Measurements from ENCODE around the gene ALPK1.

ALPK1 gene

GRCh38 chr4:112451104-112451503, 153.9 kb downstream of the ALPK1 start:
- no peak for TF ChIP-seq FOXP2 (optimal IDR thresholded peaks at IDR 0.05; ENCODE audit: borderline replicate concordance, extremely low read depth, extremely low read length, insufficient read depth)
- no peak for TF ChIP-seq TAF1 (IDR thresholded peaks at IDR 0.05; ENCODE audit: borderline replicate concordance, insufficient read depth, low read length)
- no peak for TF ChIP-seq POLR2AphosphoS5 (IDR thresholded peaks at IDR 0.05; ENCODE audit: low read depth, low read length)
- no peak for TF ChIP-seq REST (IDR thresholded peaks at IDR 0.05; ENCODE audit: insufficient read depth in 1 of 2, low read depth in 2 of 2, low read length in 2 of 2)
- TF ChIP-seq SIN3A (IDR thresholded peaks at IDR 0.05; ENCODE audit: borderline replicate concordance, insufficient read depth, low read length), result no peak

- TF ChIP-seq SIN3A (IDR thresholded peaks at IDR 0.05; ENCODE audit: borderline replicate concordance, insufficient read depth, low read length), result no peak
- no peak for TF ChIP-seq FOXP2 (optimal IDR thresholded peaks at IDR 0.05; ENCODE audit: borderline replicate concordance, extremely low read depth, extremely low read length, insufficient read depth)
- no peak for TF ChIP-seq TAF1 (IDR thresholded peaks at IDR 0.05; ENCODE audit: borderline replicate concordance, insufficient read depth, low read length)
- TF ChIP-seq REST (IDR thresholded peaks at IDR 0.05; ENCODE audit: insufficient read depth in 1 of 2, low read depth in 2 of 2, low read length in 2 of 2), result no peak
- TF ChIP-seq POLR2AphosphoS5 (IDR thresholded peaks at IDR 0.05; ENCODE audit: low read depth, low read length), result no peak
These were observed 154.7 kb downstream of the ALPK1 start for GRCh38 chr4:112451831-112452230.

- TF ChIP-seq TAF1 (IDR thresholded peaks at IDR 0.05; ENCODE audit: borderline replicate concordance, insufficient read depth, low read length) (no peak), FOXP2 (optimal IDR thresholded peaks at IDR 0.05; ENCODE audit: borderline replicate concordance, extremely low read depth, extremely low read length, insufficient read depth) (no peak), SIN3A (IDR thresholded peaks at IDR 0.05; ENCODE audit: borderline replicate concordance, insufficient read depth, low read length) (no peak), POLR2AphosphoS5 (IDR thresholded peaks at IDR 0.05; ENCODE audit: low read depth, low read length) (no peak), REST (IDR thresholded peaks at IDR 0.05; ENCODE audit: insufficient read depth in 1 of 2, low read depth in 2 of 2, low read length in 2 of 2) (no peak)
These were observed 156.2 kb downstream of the ALPK1 start for GRCh38 chr4:112453321-112453720.

- TF ChIP-seq SIN3A (IDR thresholded peaks at IDR 0.05; ENCODE audit: borderline replicate concordance, insufficient read depth, low read length), result no peak
- TF ChIP-seq TAF1 (IDR thresholded peaks at IDR 0.05; ENCODE audit: borderline replicate concordance, insufficient read depth, low read length), result no peak
- TF ChIP-seq FOXP2 (optimal IDR thresholded peaks at IDR 0.05; ENCODE audit: borderline replicate concordance, extremely low read depth, extremely low read length, insufficient read depth), result no peak
- TF ChIP-seq REST (IDR thresholded peaks at IDR 0.05; ENCODE audit: insufficient read depth in 1 of 2, low read depth in 2 of 2, low read length in 2 of 2), result no peak
- no peak for TF ChIP-seq POLR2AphosphoS5 (IDR thresholded peaks at IDR 0.05; ENCODE audit: low read depth, low read length)
These were observed 175.1 kb downstream of the ALPK1 start for GRCh38 chr4:112472318-112472717.

GRCh38 chr4:112473985-112474384, 176.8 kb downstream of the ALPK1 start:
- TF ChIP-seq POLR2AphosphoS5 (IDR thresholded peaks at IDR 0.05; ENCODE audit: low read depth, low read length) (no peak), FOXP2 (optimal IDR thresholded peaks at IDR 0.05; ENCODE audit: borderline replicate concordance, extremely low read depth, extremely low read length, insufficient read depth) (no peak), REST (IDR thresholded peaks at IDR 0.05; ENCODE audit: insufficient read depth in 1 of 2, low read depth in 2 of 2, low read length in 2 of 2) (no peak)
